ENCODE results near the gene SH2D4B.

Gene SH2D4B

DNA sequence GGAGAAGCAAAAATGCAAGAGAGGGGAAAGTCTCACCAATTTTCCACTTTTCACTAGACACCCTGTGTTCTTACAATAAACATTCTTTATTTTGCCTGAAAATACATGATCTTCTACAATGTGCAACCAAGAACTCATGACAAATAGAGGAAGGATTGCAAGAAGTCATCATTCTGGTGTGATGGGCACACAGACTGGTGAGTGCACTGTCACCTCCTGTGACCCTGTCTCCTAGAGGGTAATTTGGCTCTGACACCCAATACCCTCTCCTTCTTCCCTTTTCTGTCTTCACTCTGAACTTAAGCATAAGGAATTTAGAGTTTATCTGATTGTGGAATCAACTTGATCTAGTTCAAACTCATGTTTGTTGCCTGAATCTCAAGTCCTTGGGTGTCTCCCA is 153.7 kb downstream of the SH2D4B start:
- TF ChIP-seq, protein P1, sequence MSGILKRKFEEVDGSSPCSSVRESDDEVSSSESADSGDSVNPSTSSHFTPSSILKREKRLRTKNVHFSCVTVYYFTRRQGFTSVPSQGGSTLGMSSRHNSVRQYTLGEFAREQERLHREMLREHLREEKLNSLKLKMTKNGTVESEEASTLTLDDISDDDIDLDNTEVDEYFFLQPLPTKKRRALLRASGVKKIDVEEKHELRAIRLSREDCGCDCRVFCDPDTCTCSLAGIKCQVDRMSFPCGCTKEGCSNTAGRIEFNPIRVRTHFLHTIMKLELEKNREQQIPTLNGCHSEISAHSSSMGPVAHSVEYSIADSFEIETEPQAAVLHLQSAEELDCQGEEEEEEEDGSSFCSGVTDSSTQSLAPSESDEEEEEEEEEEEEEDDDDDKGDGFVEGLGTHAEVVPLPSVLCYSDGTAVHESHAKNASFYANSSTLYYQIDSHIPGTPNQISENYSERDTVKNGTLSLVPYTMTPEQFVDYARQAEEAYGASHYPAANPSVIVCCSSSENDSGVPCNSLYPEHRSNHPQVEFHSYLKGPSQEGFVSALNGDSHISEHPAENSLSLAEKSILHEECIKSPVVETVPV (CRISPR knock-in tag; IDR thresholded peaks at IDR 0.05) = no peak
- TF ChIP-seq BACH2 (CRISPR knock-in tag; IDR thresholded peaks at IDR 0.05; ENCODE audit: borderline replicate concordance) (no peak), GLIS3 (CRISPR knock-in tag; IDR thresholded peaks at IDR 0.05) (no peak), PPARA (CRISPR knock-in tag; IDR thresholded peaks at IDR 0.05; ENCODE audit: borderline replicate concordance) (no peak), ZC3H10 (CRISPR knock-in tag; IDR thresholded peaks at IDR 0.05) (no peak), ZNF8 (CRISPR knock-in tag; IDR thresholded peaks at IDR 0.05) (no peak), RARB (CRISPR knock-in tag; IDR thresholded peaks at IDR 0.05) (no peak), TOX (CRISPR knock-in tag; IDR thresholded peaks at IDR 0.05; ENCODE audit: borderline replicate concordance) (no peak), TCF4 (CRISPR knock-in tag; IDR thresholded peaks at IDR 0.05; ENCODE audit: borderline replicate concordance) (no peak), ZNF565 (CRISPR knock-in tag; conservative IDR thresholded peaks at IDR 0.05; ENCODE audit: low read depth) (no peak), SNAI2 (CRISPR knock-in tag; IDR thresholded peaks at IDR 0.05) (no peak), ZNF70 (CRISPR knock-in tag; IDR thresholded peaks at IDR 0.05) (no peak), CSDC2 (CRISPR knock-in tag; IDR thresholded peaks at IDR 0.05) (no peak)
- TF ChIP-seq, protein P2, sequence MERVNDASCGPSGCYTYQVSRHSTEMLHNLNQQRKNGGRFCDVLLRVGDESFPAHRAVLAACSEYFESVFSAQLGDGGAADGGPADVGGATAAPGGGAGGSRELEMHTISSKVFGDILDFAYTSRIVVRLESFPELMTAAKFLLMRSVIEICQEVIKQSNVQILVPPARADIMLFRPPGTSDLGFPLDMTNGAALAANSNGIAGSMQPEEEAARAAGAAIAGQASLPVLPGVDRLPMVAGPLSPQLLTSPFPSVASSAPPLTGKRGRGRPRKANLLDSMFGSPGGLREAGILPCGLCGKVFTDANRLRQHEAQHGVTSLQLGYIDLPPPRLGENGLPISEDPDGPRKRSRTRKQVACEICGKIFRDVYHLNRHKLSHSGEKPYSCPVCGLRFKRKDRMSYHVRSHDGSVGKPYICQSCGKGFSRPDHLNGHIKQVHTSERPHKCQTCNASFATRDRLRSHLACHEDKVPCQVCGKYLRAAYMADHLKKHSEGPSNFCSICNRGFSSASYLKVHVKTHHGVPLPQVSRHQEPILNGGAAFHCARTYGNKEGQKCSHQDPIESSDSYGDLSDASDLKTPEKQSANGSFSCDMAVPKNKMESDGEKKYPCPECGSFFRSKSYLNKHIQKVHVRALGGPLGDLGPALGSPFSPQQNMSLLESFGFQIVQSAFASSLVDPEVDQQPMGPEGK (CRISPR knock-in tag; IDR thresholded peaks at IDR 0.05; ENCODE audit: borderline replicate concordance) = no peak
- TF ChIP-seq, protein P3, sequence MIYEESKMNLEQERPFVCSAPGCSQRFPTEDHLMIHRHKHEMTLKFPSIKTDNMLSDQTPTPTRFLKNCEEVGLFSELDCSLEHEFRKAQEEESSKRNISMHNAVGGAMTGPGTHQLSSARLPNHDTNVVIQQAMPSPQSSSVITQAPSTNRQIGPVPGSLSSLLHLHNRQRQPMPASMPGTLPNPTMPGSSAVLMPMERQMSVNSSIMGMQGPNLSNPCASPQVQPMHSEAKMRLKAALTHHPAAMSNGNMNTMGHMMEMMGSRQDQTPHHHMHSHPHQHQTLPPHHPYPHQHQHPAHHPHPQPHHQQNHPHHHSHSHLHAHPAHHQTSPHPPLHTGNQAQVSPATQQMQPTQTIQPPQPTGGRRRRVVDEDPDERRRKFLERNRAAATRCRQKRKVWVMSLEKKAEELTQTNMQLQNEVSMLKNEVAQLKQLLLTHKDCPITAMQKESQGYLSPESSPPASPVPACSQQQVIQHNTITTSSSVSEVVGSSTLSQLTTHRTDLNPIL (CRISPR knock-in tag; IDR thresholded peaks at IDR 0.05; ENCODE audit: low read depth) = no peak
- ATAC-seq = no peak

DNA sequence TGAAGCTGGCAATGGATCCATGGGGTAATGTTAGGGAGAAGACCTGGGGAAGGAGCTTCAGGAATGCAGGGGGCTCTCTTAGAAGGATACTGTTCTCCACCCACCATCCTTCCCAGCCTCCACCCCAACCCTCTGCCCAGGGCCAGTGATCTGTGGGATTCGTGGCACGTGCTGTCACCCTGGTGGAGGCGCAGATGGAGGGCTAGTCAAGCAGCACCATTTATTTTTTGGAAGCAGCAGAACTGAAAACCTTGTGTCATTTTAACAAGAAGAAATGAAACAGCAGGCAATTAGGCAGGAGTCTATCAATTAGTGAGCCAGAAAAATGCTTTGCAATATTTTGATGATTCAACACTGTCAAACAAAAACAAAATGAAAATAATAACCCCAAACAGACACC is 155.9 kb downstream of the SH2D4B start:
- TF ChIP-seq, protein P4, sequence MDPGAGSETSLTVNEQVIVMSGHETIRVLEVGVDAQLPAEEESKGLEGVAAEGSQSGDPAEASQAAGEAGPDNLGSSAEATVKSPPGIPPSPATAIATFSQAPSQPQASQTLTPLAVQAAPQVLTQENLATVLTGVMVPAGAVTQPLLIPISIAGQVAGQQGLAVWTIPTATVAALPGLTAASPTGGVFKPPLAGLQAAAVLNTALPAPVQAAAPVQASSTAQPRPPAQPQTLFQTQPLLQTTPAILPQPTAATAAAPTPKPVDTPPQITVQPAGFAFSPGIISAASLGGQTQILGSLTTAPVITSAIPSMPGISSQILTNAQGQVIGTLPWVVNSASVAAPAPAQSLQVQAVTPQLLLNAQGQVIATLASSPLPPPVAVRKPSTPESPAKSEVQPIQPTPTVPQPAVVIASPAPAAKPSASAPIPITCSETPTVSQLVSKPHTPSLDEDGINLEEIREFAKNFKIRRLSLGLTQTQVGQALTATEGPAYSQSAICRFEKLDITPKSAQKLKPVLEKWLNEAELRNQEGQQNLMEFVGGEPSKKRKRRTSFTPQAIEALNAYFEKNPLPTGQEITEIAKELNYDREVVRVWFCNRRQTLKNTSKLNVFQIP (CRISPR knock-in tag; IDR thresholded peaks at IDR 0.05; ENCODE audit: borderline replicate concordance, low read depth) = no peak
- no peak for TF ChIP-seq PPARA (CRISPR knock-in tag; IDR thresholded peaks at IDR 0.05; ENCODE audit: borderline replicate concordance)
- no peak for ATAC-seq

DNA sequence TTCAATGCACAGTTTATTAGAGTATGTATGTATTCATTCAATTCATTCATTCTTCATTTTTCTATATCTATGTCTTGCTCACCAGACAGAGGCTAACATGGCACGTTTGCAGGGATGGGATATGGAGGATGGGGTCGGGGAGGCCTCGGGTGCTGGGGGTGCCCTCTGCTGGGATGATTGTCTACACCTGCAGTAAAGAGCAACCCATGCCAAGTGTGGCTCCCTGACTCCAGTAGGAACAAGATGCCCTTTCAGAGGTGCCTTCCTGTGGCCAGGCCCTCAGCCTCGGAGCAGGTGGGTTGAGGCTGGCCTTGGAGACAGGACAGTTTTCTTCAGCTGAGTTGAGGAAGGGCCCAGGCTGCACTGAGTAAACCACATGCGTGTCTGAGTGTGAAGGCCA is 157.2 kb downstream of the SH2D4B start:
- no peak for ATAC-seq
- no peak for TF ChIP-seq TCF4 (CRISPR knock-in tag; IDR thresholded peaks at IDR 0.05; ENCODE audit: borderline replicate concordance)
- TF ChIP-seq ZNF565 (CRISPR knock-in tag; conservative IDR thresholded peaks at IDR 0.05; ENCODE audit: low read depth) = no peak
- TF ChIP-seq, protein P5, sequence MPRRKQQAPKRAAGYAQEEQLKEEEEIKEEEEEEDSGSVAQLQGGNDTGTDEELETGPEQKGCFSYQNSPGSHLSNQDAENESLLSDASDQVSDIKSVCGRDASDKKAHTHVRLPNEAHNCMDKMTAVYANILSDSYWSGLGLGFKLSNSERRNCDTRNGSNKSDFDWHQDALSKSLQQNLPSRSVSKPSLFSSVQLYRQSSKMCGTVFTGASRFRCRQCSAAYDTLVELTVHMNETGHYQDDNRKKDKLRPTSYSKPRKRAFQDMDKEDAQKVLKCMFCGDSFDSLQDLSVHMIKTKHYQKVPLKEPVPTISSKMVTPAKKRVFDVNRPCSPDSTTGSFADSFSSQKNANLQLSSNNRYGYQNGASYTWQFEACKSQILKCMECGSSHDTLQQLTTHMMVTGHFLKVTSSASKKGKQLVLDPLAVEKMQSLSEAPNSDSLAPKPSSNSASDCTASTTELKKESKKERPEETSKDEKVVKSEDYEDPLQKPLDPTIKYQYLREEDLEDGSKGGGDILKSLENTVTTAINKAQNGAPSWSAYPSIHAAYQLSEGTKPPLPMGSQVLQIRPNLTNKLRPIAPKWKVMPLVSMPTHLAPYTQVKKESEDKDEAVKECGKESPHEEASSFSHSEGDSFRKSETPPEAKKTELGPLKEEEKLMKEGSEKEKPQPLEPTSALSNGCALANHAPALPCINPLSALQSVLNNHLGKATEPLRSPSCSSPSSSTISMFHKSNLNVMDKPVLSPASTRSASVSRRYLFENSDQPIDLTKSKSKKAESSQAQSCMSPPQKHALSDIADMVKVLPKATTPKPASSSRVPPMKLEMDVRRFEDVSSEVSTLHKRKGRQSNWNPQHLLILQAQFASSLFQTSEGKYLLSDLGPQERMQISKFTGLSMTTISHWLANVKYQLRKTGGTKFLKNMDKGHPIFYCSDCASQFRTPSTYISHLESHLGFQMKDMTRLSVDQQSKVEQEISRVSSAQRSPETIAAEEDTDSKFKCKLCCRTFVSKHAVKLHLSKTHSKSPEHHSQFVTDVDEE (CRISPR knock-in tag; IDR thresholded peaks at IDR 0.05) = no peak
- TF ChIP-seq, protein P2 (CRISPR knock-in tag; IDR thresholded peaks at IDR 0.05; ENCODE audit: borderline replicate concordance) = no peak
- no peak for TF ChIP-seq OSR1 (CRISPR knock-in tag; IDR thresholded peaks at IDR 0.05)
- TF ChIP-seq SNAI2 (CRISPR knock-in tag; IDR thresholded peaks at IDR 0.05) = no peak
- no peak for TF ChIP-seq ARNTL (CRISPR knock-in tag; IDR thresholded peaks at IDR 0.05; ENCODE audit: borderline replicate concordance, low read depth)
- TF ChIP-seq, protein P4 (CRISPR knock-in tag; IDR thresholded peaks at IDR 0.05; ENCODE audit: borderline replicate concordance, low read depth) = no peak
- TF ChIP-seq, protein P3 (CRISPR knock-in tag; IDR thresholded peaks at IDR 0.05; ENCODE audit: low read depth) = no peak
- TF ChIP-seq ISL1 (CRISPR knock-in tag; IDR thresholded peaks at IDR 0.05) = no peak
- no peak for TF ChIP-seq TOX (CRISPR knock-in tag; IDR thresholded peaks at IDR 0.05; ENCODE audit: borderline replicate concordance)
- TF ChIP-seq ZNF70 (CRISPR knock-in tag; IDR thresholded peaks at IDR 0.05) = no peak
- TF ChIP-seq, protein P1 (CRISPR knock-in tag; IDR thresholded peaks at IDR 0.05) = no peak
- no peak for TF ChIP-seq ZC3H10 (CRISPR knock-in tag; IDR thresholded peaks at IDR 0.05)
- no peak for TF ChIP-seq GLIS3 (CRISPR knock-in tag; IDR thresholded peaks at IDR 0.05)
- TF ChIP-seq ZNF8 (CRISPR knock-in tag; IDR thresholded peaks at IDR 0.05) = no peak
- TF ChIP-seq CSDC2 (CRISPR knock-in tag; IDR thresholded peaks at IDR 0.05) = no peak
